ENCODE results near the gene RINT1. TPM values are rescaled to one million over a fixed set of nuclear protein-coding genes. Genes with fewer than 3 reads are reported as not detected.

The RINT1 gene
- 9.4 and 10.2 TPM in 2 replicates for total RNA-seq

DNA sequence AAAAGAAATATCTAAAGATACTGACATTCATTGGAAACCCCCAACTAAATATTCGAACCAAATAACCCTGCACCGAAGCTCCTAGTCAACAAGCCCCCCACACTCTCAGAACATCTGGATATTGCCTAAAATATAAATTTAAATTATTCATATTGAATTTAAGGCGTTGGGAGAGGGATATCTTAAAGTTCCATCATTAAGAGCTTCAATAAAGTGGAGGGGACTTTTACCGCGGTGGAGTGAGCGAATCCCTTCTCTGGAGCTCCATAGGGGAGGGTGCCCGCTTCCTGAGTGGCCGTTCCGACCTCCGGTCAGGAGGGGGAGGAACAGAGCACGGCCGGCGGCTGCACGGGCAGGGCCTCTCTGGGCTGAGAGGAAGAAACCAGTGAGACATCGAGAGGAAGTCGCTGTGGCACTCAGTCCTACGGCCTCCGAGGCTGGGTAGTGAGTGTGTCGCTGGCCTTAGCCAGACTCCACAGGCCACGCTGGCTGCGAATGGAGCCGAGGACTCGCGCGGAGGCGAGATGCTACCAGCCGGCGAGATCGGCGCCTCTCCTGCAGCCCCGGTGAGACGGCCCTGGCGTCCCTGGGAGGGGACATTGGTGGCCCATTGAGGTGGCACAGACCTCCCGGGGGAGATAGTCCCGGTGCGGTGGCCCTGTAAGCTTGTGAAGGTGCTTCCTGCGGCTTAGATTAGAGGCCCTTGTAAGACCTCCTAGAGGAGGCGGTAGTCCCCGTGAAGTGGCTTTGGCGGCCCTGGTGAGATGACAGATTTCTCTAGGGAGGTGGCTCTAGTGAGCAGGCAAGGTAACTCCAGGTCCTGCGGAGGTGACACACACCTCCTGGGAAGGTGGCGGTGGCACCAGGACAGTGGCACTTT lies at the start of gene RINT1:
RINT1 (plus strand) TSS at position 410 of the 880 bp plus-strand sequence; CDS start at position 525, 115 bp downstream.

DNA sequence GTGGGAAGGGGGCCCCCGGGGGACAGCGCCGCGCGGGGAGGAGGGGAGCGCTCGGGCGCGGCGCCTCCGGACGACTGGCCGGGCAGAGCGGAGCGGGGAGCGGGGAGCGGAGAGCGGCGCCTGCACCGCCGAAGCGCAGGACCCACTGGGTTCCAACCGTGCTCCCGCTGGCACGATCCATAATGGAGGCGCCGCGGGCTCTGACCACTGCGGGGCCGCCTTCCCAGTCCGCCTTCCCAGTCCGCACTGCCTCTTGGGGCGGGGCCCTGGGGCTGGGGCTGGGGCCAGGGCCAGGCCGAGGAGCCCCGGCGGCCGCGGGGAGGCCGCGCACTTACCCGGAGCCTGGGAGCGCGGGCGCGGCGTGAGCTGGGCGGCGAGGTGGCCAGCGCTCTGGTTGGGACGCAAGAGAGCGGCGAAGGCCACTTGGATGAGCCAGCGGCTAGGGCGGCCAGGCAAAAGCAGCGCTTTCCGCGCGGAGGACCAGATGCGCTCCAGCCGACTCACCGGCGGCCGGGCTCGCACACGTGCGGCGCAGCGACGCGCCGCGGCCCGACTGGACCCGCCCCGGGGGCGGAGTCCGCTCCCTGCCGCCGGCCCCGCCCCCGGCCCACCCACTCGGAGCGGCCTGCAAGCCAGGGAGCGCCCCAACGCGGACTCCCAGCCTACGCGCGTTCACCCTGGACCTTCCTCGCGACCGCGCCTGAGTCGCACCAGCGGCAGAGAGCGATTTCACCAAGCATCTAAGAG lies 10.1 kb upstream of the RINT1 start, which contains the start of gene PUS7:
PUS7 (minus strand) TSS at position 555 of the 747 bp plus-strand sequence. CDS start 13,759 bp downstream, outside the sequence.

DNA sequence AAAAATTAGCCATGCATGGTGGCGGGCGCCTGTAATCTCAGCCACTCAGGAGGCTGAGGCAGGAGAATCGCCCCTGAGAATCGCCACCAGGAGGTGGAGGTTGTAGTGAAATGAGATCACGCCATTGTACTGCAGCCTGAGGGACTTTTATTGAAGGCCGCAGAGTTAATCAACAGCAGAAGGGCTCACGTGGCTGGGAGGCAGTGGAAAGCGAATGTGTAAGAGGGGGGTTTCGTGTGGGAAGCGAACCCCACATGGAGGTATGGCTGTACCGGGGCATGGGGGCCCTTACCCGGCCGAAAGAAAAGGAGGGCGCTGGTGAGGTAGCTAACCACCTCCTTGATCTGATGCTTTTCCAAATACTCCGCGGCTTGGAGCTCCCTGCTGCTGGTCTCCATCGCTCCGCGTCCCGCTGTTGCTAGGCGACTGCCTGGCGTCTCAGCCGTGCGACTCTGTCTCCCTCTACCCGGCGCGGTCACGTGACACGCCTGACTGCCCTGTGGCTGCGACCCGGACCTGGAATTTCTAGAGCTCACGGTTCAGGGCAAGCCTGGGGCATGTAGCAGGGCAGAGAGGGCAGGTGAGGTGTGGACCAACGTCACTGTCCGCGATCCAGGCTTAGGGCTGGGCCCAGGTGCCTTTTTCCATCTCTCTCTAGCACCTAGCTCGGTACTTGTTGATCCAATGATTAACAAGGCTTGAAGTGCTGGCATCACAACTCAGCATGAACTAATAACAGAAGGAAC lies 49.2 kb downstream of the RINT1 start, which contains the start of gene EFCAB10:
EFCAB10 (minus strand) TSS at position 428 of the 746 bp plus-strand sequence; CDS start at position 398, 30 bp downstream.

Other genes starting within 250 kb of the RINT1 start
- 71.5 and 78.7 TPM in 2 replicates for gene SRPK2, start 143.3 kb upstream of the RINT1 start, total RNA-seq
- 22.4 and 34.3 TPM in 2 replicates for gene PUS7, start 9.9 kb upstream of the RINT1 start, total RNA-seq
- not detected in 2 replicates for gene EFCAB10, start 49.3 kb downstream of the RINT1 start, total RNA-seq

All from dermis lymphatic vessel endothelial cell (primary cell).